ENCODE results near the gene FAM222A.

FAM222A gene

GRCh38 chr12:109713187-109714070 lies at the start of gene FAM222A:
Gene FAM222A (plus strand): TSS chr12:109713825. CDS start chr12:109744147, 30,322 bp downstream.
- peak; percentile 71 for FAIRE-seq

GRCh38 chr12:109664402-109664801 lies 49.2 kb upstream of the FAM222A start:
- FAIRE-seq: no peak

GRCh38 chr12:109666068-109666467 lies 47.6 kb upstream of the FAM222A start:
- FAIRE-seq: no peak

GRCh38 chr12:109670731-109671130 lies 42.9 kb upstream of the FAM222A start:
- no peak for FAIRE-seq

- FAIRE-seq: no peak
Observed at GRCh38 chr12:109671502-109671901, 42.1 kb upstream of the FAM222A start.

- FAIRE-seq: no peak
Observed at GRCh38 chr12:109673379-109673778, 40.2 kb upstream of the FAM222A start.

GRCh38 chr12:109673884-109674283 lies 39.7 kb upstream of the FAM222A start:
- FAIRE-seq: no peak

- FAIRE-seq: no peak
Observed at GRCh38 chr12:109675411-109675810, 38.2 kb upstream of the FAM222A start.

- FAIRE-seq: no peak
Observed at GRCh38 chr12:109677279-109677691, 36.3 kb upstream of the FAM222A start.

GRCh38 chr12:109678719-109679118 lies 34.9 kb upstream of the FAM222A start:
- FAIRE-seq: no peak

- FAIRE-seq: no peak
Observed at GRCh38 chr12:109679501-109680263, 33.9 kb upstream of the FAM222A start.

GRCh38 chr12:109680264-109681005 lies 33.2 kb upstream of the FAM222A start:
- FAIRE-seq: no peak

GRCh38 chr12:109681986-109682707 lies 31.5 kb upstream of the FAM222A start:
- no peak for FAIRE-seq

GRCh38 chr12:109682708-109683060 lies 30.9 kb upstream of the FAM222A start:
- no peak for FAIRE-seq

- FAIRE-seq: no peak
Observed at GRCh38 chr12:109683316-109683715, 30.3 kb upstream of the FAM222A start.

GRCh38 chr12:109685574-109686447 lies 27.8 kb upstream of the FAM222A start:
- FAIRE-seq: no peak

GRCh38 chr12:109686523-109686922 lies 27.1 kb upstream of the FAM222A start:
- no peak for FAIRE-seq

- no peak for FAIRE-seq
Observed at GRCh38 chr12:109687250-109687649, 26.4 kb upstream of the FAM222A start.

GRCh38 chr12:109689426-109689825 lies 24.2 kb upstream of the FAM222A start:
- FAIRE-seq: no peak

- FAIRE-seq: no peak
Observed at GRCh38 chr12:109693160-109693559, 20.5 kb upstream of the FAM222A start.
